ENCODE results near the gene KCTD12.

The KCTD12 gene

GRCh38 chr13:76885203-76886004, 801 bp downstream of the KCTD12 start:
- no peaks in the 10 kb centered on the region for H3K27me3 ChIP-seq (ENCODE audit: insufficient read depth, low read depth, severe bottlenecking)
- DNase-seq: peak; percentile 66
- peak; percentile 44 for TF ChIP-seq CTCF (IDR thresholded peaks at IDR 0.05; ENCODE audit: low read depth, low read length)
- peak overlapping the region; percentile 69 for H3K4me3 ChIP-seq (ENCODE audit: low read depth, low read length)
- no peaks in the 10 kb centered on the region for H3K9me3 ChIP-seq (ENCODE audit: severe bottlenecking)
- no peaks in the 10 kb centered on the region for H3K36me3 ChIP-seq
- no peak overlapping the region for H3K27ac ChIP-seq

GRCh38 chr13:76884907-76885202, 1.4 kb downstream of the KCTD12 start:
- Histone ChIP-seq H3K27me3 (ENCODE audit: insufficient read depth, low read depth, severe bottlenecking) (no peaks in the 10 kb centered on the region), H3K27ac (no peak overlapping the region), H3K9me3 (ENCODE audit: severe bottlenecking) (no peaks in the 10 kb centered on the region), H3K36me3 (no peaks in the 10 kb centered on the region), H3K4me3 (ENCODE audit: low read depth, low read length) (peak overlapping the region; percentile 69)
- no peak for TF ChIP-seq CTCF (IDR thresholded peaks at IDR 0.05; ENCODE audit: low read depth, low read length)
- no peak for DNase-seq

GRCh38 chr13:76884186-76884906, 1.9 kb downstream of the KCTD12 start:
- no peaks in the 10 kb centered on the region for H3K27me3 ChIP-seq (ENCODE audit: insufficient read depth, low read depth, severe bottlenecking)
- DNase-seq: peak; percentile 41
- no peak overlapping the region for H3K27ac ChIP-seq
- no peaks in the 10 kb centered on the region for H3K9me3 ChIP-seq (ENCODE audit: severe bottlenecking)
- peak overlapping the region; percentile 69 for H3K4me3 ChIP-seq (ENCODE audit: low read depth, low read length)
- peak; percentile 37 for TF ChIP-seq CTCF (IDR thresholded peaks at IDR 0.05; ENCODE audit: low read depth, low read length)
- H3K36me3 ChIP-seq: no peaks in the 10 kb centered on the region

- DNase-seq: no peak
- H3K36me3 ChIP-seq: no peaks in the 10 kb centered on the region
- no peak for TF ChIP-seq CTCF (IDR thresholded peaks at IDR 0.05; ENCODE audit: low read depth, low read length)
- no peaks in the 10 kb centered on the region for H3K9me3 ChIP-seq (ENCODE audit: severe bottlenecking)
- H3K27ac ChIP-seq: no peak overlapping the region
- H3K27me3 ChIP-seq (ENCODE audit: insufficient read depth, low read depth, severe bottlenecking): no peaks in the 10 kb centered on the region
- no peak overlapping the region for H3K4me3 ChIP-seq (ENCODE audit: low read depth, low read length)
These were observed 3.0 kb downstream of the KCTD12 start for GRCh38 chr13:76883236-76883635.

- TF ChIP-seq CTCF (IDR thresholded peaks at IDR 0.05; ENCODE audit: low read depth, low read length): no peak
These were observed 3.8 kb downstream of the KCTD12 start for GRCh38 chr13:76882431-76882830.

More at GRCh38 chr13:76882431-76882830, 3.8 kb downstream of the KCTD12 start:
- Histone ChIP-seq H3K9me3 (ENCODE audit: severe bottlenecking) (no peaks in the 10 kb centered on the region), H3K27me3 (ENCODE audit: insufficient read depth, low read depth, severe bottlenecking) (no peaks in the 10 kb centered on the region), H3K36me3 (no peaks in the 10 kb centered on the region), H3K27ac (no peak overlapping the region), H3K4me3 (ENCODE audit: low read depth, low read length) (no peak overlapping the region)
- DNase-seq: no peak

All from WERI-Rb-1 (cell line).